ENCODE measurements around the gene QSOX2. TPM values are rescaled to one million over a fixed set of nuclear protein-coding genes. Genes with fewer than 3 reads are reported as not detected.

Gene QSOX2
- total and polyA plus RNA-seq, 2 experiments from 2014 or later = 9.2 to 29.2 TPM

DNA sequence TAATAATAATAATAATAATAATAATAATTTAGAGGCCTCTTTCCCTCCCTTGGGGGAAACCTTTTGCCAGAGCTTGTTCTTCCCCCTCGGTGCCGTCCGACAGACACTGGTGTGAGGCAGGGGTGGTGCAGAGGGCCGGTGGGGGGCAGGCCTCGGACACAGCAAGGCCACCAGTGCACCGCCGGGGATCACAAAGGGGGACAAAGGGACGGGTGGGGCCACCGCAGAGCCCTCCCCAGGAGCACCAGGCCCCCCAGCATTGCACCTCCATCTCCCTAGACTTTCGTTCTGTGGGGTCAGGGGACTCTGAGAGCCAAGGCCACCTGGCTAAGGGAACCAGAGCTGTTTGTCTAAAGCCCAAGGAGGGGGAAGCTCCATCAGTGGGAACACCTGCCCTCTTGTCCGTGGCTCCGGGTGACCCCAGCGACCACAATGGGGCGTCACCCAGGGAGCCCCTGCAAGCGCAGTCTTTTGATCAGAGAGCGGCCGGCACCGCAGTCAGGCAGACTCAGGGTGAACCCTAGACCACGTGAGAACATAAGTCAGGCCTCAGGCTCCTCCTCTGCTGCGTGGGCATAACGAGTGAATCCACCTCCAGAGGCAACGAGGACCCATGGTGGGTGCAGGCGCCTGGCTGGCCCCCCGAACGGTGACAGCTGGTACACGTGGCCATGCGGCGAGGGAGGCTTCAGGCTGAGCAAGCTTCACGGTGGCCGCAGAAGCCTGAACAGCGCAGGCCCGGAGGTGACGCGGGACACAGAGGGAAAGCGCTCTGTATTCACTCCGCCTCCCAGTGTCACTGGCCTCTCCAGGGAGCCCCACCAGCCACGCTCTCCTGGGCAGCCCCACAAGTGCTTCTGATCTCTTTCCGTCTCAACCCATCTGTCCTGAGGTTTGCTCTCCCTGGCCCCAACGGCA lies 12.0 kb upstream of the QSOX2 start:
- H3F3A ChIP-seq (replicated peaks; ENCODE audit: low read depth) = no peaks in the 10 kb centered on the region
- no peaks in the 10 kb centered on the region for H3K9me2 ChIP-seq (ENCODE audit: insufficient read depth)
- no peaks in the 10 kb centered on the region for H3K79me2 ChIP-seq (replicated peaks; ENCODE audit: insufficient read depth)
- no peak for ATAC-seq
- Mint-ChIP-seq H3K4me1 (peaks cover 3% of the 10 kb centered on the region; the same call in 1 of the 3 replicates), H3K9me3 (no peaks in the 10 kb centered on the region), H3K4me3 (no peak overlapping the region), H3K27me3 (ENCODE audit: insufficient read depth, low read depth, poor library complexity) (no peaks in the 10 kb centered on the region), H3K27ac (no peak overlapping the region), H3K36me3 (ENCODE audit: low read depth) (no peaks in the 10 kb centered on the region)
- no peak overlapping the region for H3K27ac ChIP-seq (ENCODE audit: low read depth)
- H3K27me3 ChIP-seq (ENCODE audit: insufficient read depth) = no peaks in the 10 kb centered on the region
- no peak for TF ChIP-seq EZH2 (IDR thresholded peaks at IDR 0.05; ENCODE audit: low read depth, unreplicated experiment)
- TF ChIP-seq ZNF462 (CRISPR knock-in tag; IDR thresholded peaks at IDR 0.05) = no peak
- TF ChIP-seq CTCF (conservative IDR thresholded peaks at IDR 0.05; ENCODE audit: low read depth in 2 of 2) = no peak
- no peak for TF ChIP-seq ETS1 (IDR thresholded peaks at IDR 0.05)
- TF ChIP-seq POLR2AphosphoS5 (IDR thresholded peaks at IDR 0.05; ENCODE audit: low read depth) = no peak
- no peak for TF ChIP-seq ZNF331 (CRISPR knock-in tag; IDR thresholded peaks at IDR 0.05; ENCODE audit: low read depth)
- H3K36me3 ChIP-seq (ENCODE audit: insufficient read depth) = no peaks in the 10 kb centered on the region
- H2AFZ ChIP-seq = no peak overlapping the region
- no peak for DNase-seq (ENCODE audit: low spot score)
- no peak overlapping the region for H3K4me3 ChIP-seq
- H3K4me2 ChIP-seq = no peak overlapping the region
- H4K20me1 ChIP-seq (replicated peaks; ENCODE audit: insufficient read depth) = no peaks in the 10 kb centered on the region
- H3K4me1 ChIP-seq (ENCODE audit: insufficient read depth) = no peaks in the 10 kb centered on the region
